Loucy (cell line): Measurements from ENCODE around the gene GADL1.

Source experiments
- EZH2phosphoT487 ChIP-seq: fragments of 200-600 bp; IDR thresholded peaks from 2 replicates; pipeline ENCODE4 v1.6.1; 2018; ENCODE audit warnings: antibody characterized with exemption, mild to moderate bottlenecking, moderate library complexity, borderline replicate concordance
- TF ChIP-seq, protein P1 (sequence below): fragments of 200-600 bp; sonication (generic); conservative IDR thresholded peaks from 2 replicates; pipeline ENCODE4 v1.5.1; 2014; ENCODE audit warnings: mild to moderate bottlenecking, antibody characterized with exemption, low read length

DNA sequence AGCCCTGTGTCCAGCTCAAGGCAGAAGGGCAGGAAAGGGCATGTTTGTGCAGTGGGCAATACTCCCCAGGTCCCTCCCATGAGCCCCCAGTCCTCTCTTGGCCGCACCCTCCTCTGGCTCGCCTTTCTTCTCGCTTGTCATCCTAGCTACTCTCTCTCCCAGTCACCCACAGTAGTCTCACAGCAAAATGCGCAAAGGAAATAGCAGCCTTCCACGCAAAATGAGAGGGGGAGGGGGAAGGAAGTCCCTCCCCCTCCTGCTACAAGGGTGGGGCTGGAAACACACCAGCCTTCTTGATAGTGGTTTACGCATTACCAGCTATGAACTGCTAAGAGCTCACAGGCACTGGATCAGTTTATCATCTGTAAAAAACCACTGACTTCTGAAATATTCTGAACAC lies 83.8 kb downstream of the GADL1 start:
- TF ChIP-seq, protein P1, sequence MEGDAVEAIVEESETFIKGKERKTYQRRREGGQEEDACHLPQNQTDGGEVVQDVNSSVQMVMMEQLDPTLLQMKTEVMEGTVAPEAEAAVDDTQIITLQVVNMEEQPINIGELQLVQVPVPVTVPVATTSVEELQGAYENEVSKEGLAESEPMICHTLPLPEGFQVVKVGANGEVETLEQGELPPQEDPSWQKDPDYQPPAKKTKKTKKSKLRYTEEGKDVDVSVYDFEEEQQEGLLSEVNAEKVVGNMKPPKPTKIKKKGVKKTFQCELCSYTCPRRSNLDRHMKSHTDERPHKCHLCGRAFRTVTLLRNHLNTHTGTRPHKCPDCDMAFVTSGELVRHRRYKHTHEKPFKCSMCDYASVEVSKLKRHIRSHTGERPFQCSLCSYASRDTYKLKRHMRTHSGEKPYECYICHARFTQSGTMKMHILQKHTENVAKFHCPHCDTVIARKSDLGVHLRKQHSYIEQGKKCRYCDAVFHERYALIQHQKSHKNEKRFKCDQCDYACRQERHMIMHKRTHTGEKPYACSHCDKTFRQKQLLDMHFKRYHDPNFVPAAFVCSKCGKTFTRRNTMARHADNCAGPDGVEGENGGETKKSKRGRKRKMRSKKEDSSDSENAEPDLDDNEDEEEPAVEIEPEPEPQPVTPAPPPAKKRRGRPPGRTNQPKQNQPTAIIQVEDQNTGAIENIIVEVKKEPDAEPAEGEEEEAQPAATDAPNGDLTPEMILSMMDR, result no peak
- TF ChIP-seq EZH2phosphoT487, result no peak
